Mammary microvascular endothelial cell (primary cell): ENCODE results near the gene SH2D1B. TPM values are rescaled to one million over a fixed set of nuclear protein-coding genes. Genes with fewer than 3 reads are reported as not detected.

Experiments
- total RNA-seq: library from RNA; depleted of rRNA; stranded (reverse); fragments of >200 nt; gene quantifications from 2 replicates; pipeline ENCODE4 v1.2.3, GENCODE V29; 2015

SH2D1B gene
- 0.05 and 0.20 TPM in 2 replicates for total RNA-seq

GRCh38 chr1:162412002-162412401, at the start of gene SH2D1B:
Gene SH2D1B (minus strand): TSS chr1:162412136. CDS start chr1:162412016, 120 bp downstream.

GRCh38 chr1:162381383-162381782, 30.6 kb downstream of the SH2D1B start, which contains the start of gene C1orf226:
Gene C1orf226 (plus strand): TSS chr1:162381728. CDS start chr1:162381902, 174 bp downstream.

GRCh38 chr1:162376691-162377090, 35.2 kb downstream of the SH2D1B start, which contains the start of gene SPATA46:
Gene SPATA46 (minus strand): TSS chr1:162376854. CDS start chr1:162376790, 64 bp downstream.

Other genes with a start within 250 kb of the SH2D1B start
- gene SPATA46, start 35.3 kb downstream of the SH2D1B start, total RNA-seq, result not detected in 2 replicates
- 1.9 and 4.5 TPM in 2 replicates for gene C1orf226, start 30.4 kb downstream of the SH2D1B start, total RNA-seq
- gene UHMK1, start 85.7 kb upstream of the SH2D1B start, total RNA-seq, result 46.0 and 47.3 TPM in 2 replicates
- gene UAP1, start 149.6 kb upstream of the SH2D1B start, total RNA-seq, result 107 and 131 TPM in 2 replicates
- 3.0 and 3.9 TPM in 2 replicates for gene DDR2, start 220.3 kb upstream of the SH2D1B start, total RNA-seq